BJ (cell line): ENCODE measurements around the gene HHAT. TPM values are rescaled to one million over a fixed set of nuclear protein-coding genes. Genes with fewer than 3 reads are reported as not detected.

Source experiments
- CTCF ChIA-PET: fragments of 350-600 bp; formaldehyde crosslinking; extraction: SDS; loops from one replicate; lab custom pipeline; 2021; ENCODE audit warnings: antibody characterized with exemption, inconsistent platforms; lab: Yijun Ruan, JAX
- POLR2A ChIA-PET: fragments of 300-600 bp; sonication (Branson Sonifier 250); formaldehyde crosslinking; extraction: SDS; loops from one replicate; lab custom pipeline; 2021; ENCODE audit warnings: antibody characterized with exemption; lab: Charles Lee
- DNase-seq: peaks from one replicate; pipeline ENCODE4 v3.0.0-alpha.2; 2011; ENCODE audit warnings: low read depth
- H3K27me3 ChIP-seq: 2 replicates; pipeline ENCODE4 v1.6.0; 2011; ENCODE audit warnings: low read length; ENCODE audit not compliant: control insufficient read depth, insufficient read depth
- H3K36me3 ChIP-seq: 2 replicates; pipeline ENCODE4 v1.5.1; 2011; ENCODE audit warnings: low read length; ENCODE audit not compliant: control insufficient read depth, insufficient read depth
- H3K4me3 ChIP-seq: 2 replicates; pipeline ENCODE4 v1.5.1; 2011; ENCODE audit warnings: low read depth, mild to moderate bottlenecking, control low read depth, low read length
- polyA plus RNA-seq: library from polyadenylated mRNA; depleted of rRNA; stranded (reverse); fragments of >200 nt; gene quantifications from 2 replicates; pipeline ENCODE4 v1.2.3, GENCODE V29; 2011
- TF ChIP-seq, protein P1 (sequence below): IDR thresholded peaks from 2 replicates; pipeline ENCODE4 v1.5.1; 2011; ENCODE audit warnings: low read depth, mild to moderate bottlenecking, control low read depth, inconsistent platforms, low read length, moderate library complexity; ENCODE audit not compliant: insufficient read depth

Gene HHAT
- polyA plus RNA-seq, 1 experiment = 6.6 TPM

DNA sequence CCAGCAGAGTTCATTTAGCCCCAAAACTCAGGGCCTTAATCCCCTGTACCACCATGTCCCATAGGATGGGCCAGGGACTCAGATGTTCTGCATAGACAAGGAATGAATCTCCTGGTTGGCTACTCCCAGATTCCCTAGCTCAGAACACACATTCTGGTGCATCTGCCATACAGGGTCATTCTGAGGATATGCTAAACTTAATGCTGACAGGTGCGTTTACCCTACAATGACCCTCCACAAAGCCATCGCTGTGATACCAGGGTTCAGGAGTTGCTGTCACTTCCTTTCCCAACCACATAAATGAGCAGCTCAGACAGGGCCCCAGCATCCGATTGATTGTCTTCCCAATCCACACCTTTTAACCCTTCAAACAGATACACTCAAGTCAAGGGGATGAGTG, 32.0 kb upstream of the HHAT start:
- Histone ChIP-seq H3K27me3 (no peaks in the 10 kb centered on the region), H3K4me3 (no peak overlapping the region), H3K36me3 (no peaks in the 10 kb centered on the region)
- DNase-seq = no peak
- CTCF ChIA-PET = interaction anchor here (0.6 kb wide), 1 partner anchor 170 kb away, joined by 5 read pairs; no protein-coding TSS in a partner anchor
- TF ChIP-seq, protein P1, sequence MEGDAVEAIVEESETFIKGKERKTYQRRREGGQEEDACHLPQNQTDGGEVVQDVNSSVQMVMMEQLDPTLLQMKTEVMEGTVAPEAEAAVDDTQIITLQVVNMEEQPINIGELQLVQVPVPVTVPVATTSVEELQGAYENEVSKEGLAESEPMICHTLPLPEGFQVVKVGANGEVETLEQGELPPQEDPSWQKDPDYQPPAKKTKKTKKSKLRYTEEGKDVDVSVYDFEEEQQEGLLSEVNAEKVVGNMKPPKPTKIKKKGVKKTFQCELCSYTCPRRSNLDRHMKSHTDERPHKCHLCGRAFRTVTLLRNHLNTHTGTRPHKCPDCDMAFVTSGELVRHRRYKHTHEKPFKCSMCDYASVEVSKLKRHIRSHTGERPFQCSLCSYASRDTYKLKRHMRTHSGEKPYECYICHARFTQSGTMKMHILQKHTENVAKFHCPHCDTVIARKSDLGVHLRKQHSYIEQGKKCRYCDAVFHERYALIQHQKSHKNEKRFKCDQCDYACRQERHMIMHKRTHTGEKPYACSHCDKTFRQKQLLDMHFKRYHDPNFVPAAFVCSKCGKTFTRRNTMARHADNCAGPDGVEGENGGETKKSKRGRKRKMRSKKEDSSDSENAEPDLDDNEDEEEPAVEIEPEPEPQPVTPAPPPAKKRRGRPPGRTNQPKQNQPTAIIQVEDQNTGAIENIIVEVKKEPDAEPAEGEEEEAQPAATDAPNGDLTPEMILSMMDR = no peak
- POLR2A ChIA-PET = no interaction called here

DNA sequence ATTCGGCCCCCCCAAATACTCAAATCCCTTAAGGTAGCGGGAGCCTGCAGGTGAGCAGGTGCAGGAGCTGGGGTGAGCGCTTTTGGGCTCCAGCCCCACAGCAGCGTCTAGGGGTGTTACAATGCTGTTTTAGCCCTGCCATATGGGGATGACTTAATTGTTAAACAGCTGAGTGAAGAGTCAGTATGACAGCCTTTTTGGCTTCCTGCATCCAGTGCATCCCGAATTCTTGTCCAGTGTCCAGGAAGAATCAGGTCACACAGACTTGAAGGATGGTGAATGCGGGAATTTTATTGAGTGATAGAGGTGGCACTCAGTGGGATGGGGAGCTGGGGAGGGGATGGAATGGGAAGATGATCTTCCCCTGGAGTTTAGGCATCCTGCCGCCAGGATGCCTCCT, 30.4 kb upstream of the HHAT start:
- Histone ChIP-seq H3K36me3 (no peaks in the 10 kb centered on the region), H3K4me3 (no peak overlapping the region), H3K27me3 (no peaks in the 10 kb centered on the region)
- TF ChIP-seq, protein P1 = no peak
- POLR2A ChIA-PET = no interaction called here
- DNase-seq = no peak
- CTCF ChIA-PET = interaction anchor here (3.8 kb wide), 1 partner anchor 12 kb away, joined by 17 read pairs; no protein-coding TSS in a partner anchor

- POLR2A ChIA-PET = interaction anchor here (0.6 kb wide), 2 partner anchors 34 to 67 kb away, joined by 3 to 14 read pairs; no protein-coding TSS in a partner anchor
- CTCF ChIA-PET = interaction anchor here (3.8 kb wide), 1 partner anchor 11 kb away, joined by 17 read pairs; no protein-coding TSS in a partner anchor
- Histone ChIP-seq H3K4me3 (no peak overlapping the region), H3K27me3 (no peaks in the 10 kb centered on the region), H3K36me3 (no peaks in the 10 kb centered on the region)
- TF ChIP-seq, protein P1 = no peak
- DNase-seq = peak; percentile 67
Measured at GRCh38 chr1:210298936-210299335, 29.8 kb upstream of the HHAT start.

- Histone ChIP-seq H3K4me3 (no peak overlapping the region), H3K36me3 (no peaks in the 10 kb centered on the region), H3K27me3 (no peaks in the 10 kb centered on the region)
- POLR2A ChIA-PET = interaction anchor here (0.6 kb wide), 2 partner anchors 34 to 68 kb away, joined by 3 to 14 read pairs; no protein-coding TSS in a partner anchor
- TF ChIP-seq, protein P1 = no peak
- no peak for DNase-seq
- CTCF ChIA-PET = interaction anchor here (3.8 kb wide), 1 partner anchor 10 kb away, joined by 17 read pairs; no protein-coding TSS in a partner anchor
Measured at GRCh38 chr1:210299501-210299900, 29.2 kb upstream of the HHAT start.

GRCh38 chr1:210300923-210301614, 27.6 kb upstream of the HHAT start:
- CTCF ChIA-PET = interaction anchor here (0.7 to 3.8 kb wide), 5 partner anchors 9 to 160 kb away, joined by 3 to 17 read pairs (median 4); no protein-coding TSS in a partner anchor
- TF ChIP-seq, protein P1 = no peak
- Histone ChIP-seq H3K4me3 (no peak overlapping the region), H3K27me3 (no peaks in the 10 kb centered on the region), H3K36me3 (no peaks in the 10 kb centered on the region)
- DNase-seq = no peak
- POLR2A ChIA-PET = no interaction called here
